T-helper 2 cell treated with Interferon-gamma antibody and Interleukin-4, amounts not matched to agents 5 μg/mL and 100 μg/mL, for 36 hours (primary cell): ENCODE data around the gene FAM9A.

Experiments used
- DNase-seq: peaks from one replicate; pipeline ENCODE4 v3.0.0; 2021; ENCODE audit warnings: low spot score
- H3K27ac Mint-ChIP-seq: one replicate; pipeline ENCODE4 v1.8.0; 2021; ENCODE audit warnings: mild to moderate bottlenecking, mixed read lengths
- H3K27me3 Mint-ChIP-seq: one replicate; pipeline ENCODE4 v1.8.0; 2021; ENCODE audit warnings: low read depth, mixed read lengths
- H3K36me3 Mint-ChIP-seq: one replicate; pipeline ENCODE4 v1.8.0; 2021; ENCODE audit warnings: low read depth, mixed read lengths
- H3K4me1 Mint-ChIP-seq: one replicate; pipeline ENCODE4 v1.8.0; 2021; ENCODE audit warnings: low read depth, mixed read lengths
- H3K4me3 Mint-ChIP-seq: one replicate; pipeline ENCODE4 v1.8.0; 2022; ENCODE audit warnings: mild to moderate bottlenecking, moderate library complexity, mixed read lengths
- H3K9me3 Mint-ChIP-seq: one replicate; pipeline ENCODE4 v1.8.0; 2021; ENCODE audit warnings: mixed read lengths

FAM9A gene

GRCh38 chrX:8801041-8801599 is at the start of gene FAM9A:
Gene FAM9A, minus strand, starts transcription at chrX:8801383. Its CDS starts 1,212 bp downstream, at chrX:8800171.
- Mint-ChIP-seq H3K27me3 (peaks cover 4% of the 10 kb centered on the region), H3K9me3 (no peaks in the 10 kb centered on the region), H3K36me3 (no peaks in the 10 kb centered on the region), H3K4me3 (no peak within 1 kb of the TSS), H3K4me1 (no peaks in the 10 kb centered on the region), H3K27ac (no peak within 1 kb of the TSS)
- no peak for DNase-seq

GRCh38 chrX:8850478-8850877 is 49.3 kb upstream of the FAM9A start:
- no peak for DNase-seq
- no peaks in the 10 kb centered on the region for H3K36me3 Mint-ChIP-seq
- no peaks in the 10 kb centered on the region for H3K27me3 Mint-ChIP-seq
- no peaks in the 10 kb centered on the region for H3K4me1 Mint-ChIP-seq
- no peak overlapping the region for H3K4me3 Mint-ChIP-seq
- no peaks in the 10 kb centered on the region for H3K9me3 Mint-ChIP-seq
- no peak overlapping the region for H3K27ac Mint-ChIP-seq

GRCh38 chrX:8849945-8850344 is 48.8 kb upstream of the FAM9A start:
- H3K4me3 Mint-ChIP-seq = no peak overlapping the region
- no peak for DNase-seq
- H3K27ac Mint-ChIP-seq = no peak overlapping the region
- H3K4me1 Mint-ChIP-seq = no peaks in the 10 kb centered on the region
- H3K9me3 Mint-ChIP-seq = no peaks in the 10 kb centered on the region
- H3K27me3 Mint-ChIP-seq = no peaks in the 10 kb centered on the region
- H3K36me3 Mint-ChIP-seq = no peaks in the 10 kb centered on the region

- Mint-ChIP-seq H3K4me3 (no peak overlapping the region), H3K4me1 (no peaks in the 10 kb centered on the region), H3K36me3 (no peaks in the 10 kb centered on the region), H3K9me3 (no peaks in the 10 kb centered on the region), H3K27ac (no peak overlapping the region), H3K27me3 (no peaks in the 10 kb centered on the region)
- no peak for DNase-seq
Measured at GRCh38 chrX:8849458-8849857, 48.3 kb upstream of the FAM9A start.

- DNase-seq = no peak
- no peaks in the 10 kb centered on the region for H3K27me3 Mint-ChIP-seq
- H3K27ac Mint-ChIP-seq = no peak overlapping the region
- no peaks in the 10 kb centered on the region for H3K9me3 Mint-ChIP-seq
- H3K4me3 Mint-ChIP-seq = no peak overlapping the region
- no peaks in the 10 kb centered on the region for H3K36me3 Mint-ChIP-seq
- no peaks in the 10 kb centered on the region for H3K4me1 Mint-ChIP-seq
Measured at GRCh38 chrX:8848911-8849310, 47.7 kb upstream of the FAM9A start.

GRCh38 chrX:8848441-8848840 is 47.3 kb upstream of the FAM9A start:
- Mint-ChIP-seq H3K36me3 (no peaks in the 10 kb centered on the region), H3K27me3 (peaks cover under 1% of the 10 kb centered on the region), H3K4me1 (no peaks in the 10 kb centered on the region), H3K27ac (no peak overlapping the region), H3K4me3 (no peak overlapping the region), H3K9me3 (no peaks in the 10 kb centered on the region)
- no peak for DNase-seq

GRCh38 chrX:8847360-8847759 is 46.2 kb upstream of the FAM9A start:
- Mint-ChIP-seq H3K27me3 (peaks cover 2% of the 10 kb centered on the region), H3K4me1 (no peaks in the 10 kb centered on the region), H3K36me3 (no peaks in the 10 kb centered on the region), H3K9me3 (no peaks in the 10 kb centered on the region), H3K4me3 (no peak overlapping the region), H3K27ac (no peak overlapping the region)
- no peak for DNase-seq

- Mint-ChIP-seq H3K4me3 (no peak overlapping the region), H3K36me3 (no peaks in the 10 kb centered on the region), H3K9me3 (no peaks in the 10 kb centered on the region), H3K27me3 (peaks cover 2% of the 10 kb centered on the region), H3K27ac (no peak overlapping the region), H3K4me1 (no peaks in the 10 kb centered on the region)
- DNase-seq = no peak
Measured at GRCh38 chrX:8846266-8846665, 45.1 kb upstream of the FAM9A start.

- no peaks in the 10 kb centered on the region for H3K36me3 Mint-ChIP-seq
- DNase-seq = no peak
- no peaks in the 10 kb centered on the region for H3K4me1 Mint-ChIP-seq
- no peak overlapping the region for H3K4me3 Mint-ChIP-seq
- H3K9me3 Mint-ChIP-seq = no peaks in the 10 kb centered on the region
- H3K27me3 Mint-ChIP-seq = peaks cover 2% of the 10 kb centered on the region
- H3K27ac Mint-ChIP-seq = no peak overlapping the region
Measured at GRCh38 chrX:8845469-8845868, 44.3 kb upstream of the FAM9A start.

- H3K4me1 Mint-ChIP-seq = no peaks in the 10 kb centered on the region
- no peak overlapping the region for H3K4me3 Mint-ChIP-seq
- H3K27me3 Mint-ChIP-seq = peaks cover 2% of the 10 kb centered on the region
- DNase-seq = no peak
- no peak overlapping the region for H3K27ac Mint-ChIP-seq
- no peaks in the 10 kb centered on the region for H3K9me3 Mint-ChIP-seq
- H3K36me3 Mint-ChIP-seq = no peaks in the 10 kb centered on the region
Measured at GRCh38 chrX:8845060-8845459, 43.9 kb upstream of the FAM9A start.

GRCh38 chrX:8844157-8844556 is 43.0 kb upstream of the FAM9A start:
- no peaks in the 10 kb centered on the region for H3K36me3 Mint-ChIP-seq
- no peaks in the 10 kb centered on the region for H3K9me3 Mint-ChIP-seq
- no peak for DNase-seq
- no peaks in the 10 kb centered on the region for H3K4me1 Mint-ChIP-seq
- H3K27ac Mint-ChIP-seq = no peak overlapping the region
- H3K27me3 Mint-ChIP-seq = peaks cover 2% of the 10 kb centered on the region
- H3K4me3 Mint-ChIP-seq = no peak overlapping the region

GRCh38 chrX:8841911-8842310 is 40.7 kb upstream of the FAM9A start:
- Mint-ChIP-seq H3K4me3 (no peak overlapping the region), H3K36me3 (no peaks in the 10 kb centered on the region), H3K27me3 (peaks cover 2% of the 10 kb centered on the region), H3K4me1 (no peaks in the 10 kb centered on the region), H3K27ac (no peak overlapping the region), H3K9me3 (no peaks in the 10 kb centered on the region)
- no peak for DNase-seq

- Mint-ChIP-seq H3K27me3 (peaks cover 14% of the 10 kb centered on the region), H3K4me3 (no peak overlapping the region), H3K36me3 (no peaks in the 10 kb centered on the region), H3K27ac (no peak overlapping the region), H3K4me1 (no peaks in the 10 kb centered on the region), H3K9me3 (no peaks in the 10 kb centered on the region)
- DNase-seq = no peak
Measured at GRCh38 chrX:8834392-8834791, 33.2 kb upstream of the FAM9A start.

GRCh38 chrX:8832582-8833378 is 31.6 kb upstream of the FAM9A start:
- no peak for DNase-seq
- Mint-ChIP-seq H3K4me3 (no peak overlapping the region), H3K9me3 (no peaks in the 10 kb centered on the region), H3K27ac (no peak overlapping the region), H3K4me1 (no peaks in the 10 kb centered on the region), H3K27me3 (peaks cover 19% of the 10 kb centered on the region), H3K36me3 (no peaks in the 10 kb centered on the region)

- peaks cover 24% of the 10 kb centered on the region for H3K27me3 Mint-ChIP-seq
- no peak overlapping the region for H3K4me3 Mint-ChIP-seq
- H3K27ac Mint-ChIP-seq = no peak overlapping the region
- no peaks in the 10 kb centered on the region for H3K36me3 Mint-ChIP-seq
- H3K4me1 Mint-ChIP-seq = no peaks in the 10 kb centered on the region
- no peaks in the 10 kb centered on the region for H3K9me3 Mint-ChIP-seq
- DNase-seq = no peak
Measured at GRCh38 chrX:8823698-8824097, 22.5 kb upstream of the FAM9A start.
